ENCODE data around the gene C4orf50.

- TF ChIP-seq SIN3A (IDR thresholded peaks at IDR 0.05; ENCODE audit: borderline replicate concordance, low read depth, low read length), result no peak
- no peak for TF ChIP-seq ZMAT3 (CRISPR knock-in tag; conservative IDR thresholded peaks at IDR 0.05)
- TF ChIP-seq RXRA (CRISPR knock-in tag; IDR thresholded peaks at IDR 0.05), result no peak
- TF ChIP-seq NCOA5 (CRISPR knock-in tag; IDR thresholded peaks at IDR 0.05), result no peak
- no peak for TF ChIP-seq SRSF9 (IDR thresholded peaks at IDR 0.05; ENCODE audit: borderline replicate concordance, insufficient read depth, low read depth, low read length, poor library complexity, severe bottlenecking)
- no peak for TF ChIP-seq CTCF (CRISPR knock-in tag; IDR thresholded peaks at IDR 0.05)
- no peak for TF ChIP-seq GMEB1 (CRISPR knock-in tag; IDR thresholded peaks at IDR 0.05; ENCODE audit: borderline replicate concordance)
- TF ChIP-seq ZNF276 (CRISPR knock-in tag; IDR thresholded peaks at IDR 0.05; ENCODE audit: low read depth), result no peak
- TF ChIP-seq TBX2 (CRISPR knock-in tag; IDR thresholded peaks at IDR 0.05; ENCODE audit: borderline replicate concordance), result no peak
- TF ChIP-seq ZKSCAN8 (CRISPR knock-in tag; IDR thresholded peaks at IDR 0.05; ENCODE audit: borderline replicate concordance), result no peak
Measured at GRCh38 chr4:6010789-6011188, 7.4 kb downstream of the C4orf50 start.

Data from HepG2 (cell line).